Activated CD4-positive, alpha-beta T cell treated with anti-CD3 and anti-CD28 coated beads, Interleukin-2, amount 50 U/mL, for 1 hour (primary cell): ENCODE results near the gene MYO3B.
"Not testable (repeated sequence)": the region's sequence is repeated elsewhere in the genome, so short reads cannot be mapped to it uniquely, and the experiment has no call there.

Source experiments
- DNase-seq: peaks from one replicate; pipeline ENCODE4 v3.0.0-alpha.2; 2020

MYO3B gene

GRCh38 chr2:170212625-170213280 lies 34.8 kb downstream of the MYO3B start:
- no peak for DNase-seq

- not testable (repeated sequence) for DNase-seq
Observed at GRCh38 chr2:170213281-170213625, 35.3 kb downstream of the MYO3B start.

GRCh38 chr2:170213651-170214050 lies 35.7 kb downstream of the MYO3B start:
- DNase-seq, result no peak

- DNase-seq, result no peak
Observed at GRCh38 chr2:170214309-170214948, 36.5 kb downstream of the MYO3B start.

GRCh38 chr2:170215021-170215420 lies 37.1 kb downstream of the MYO3B start:
- DNase-seq, result no peak

- DNase-seq, result no peak
Observed at GRCh38 chr2:170216428-170216827, 38.5 kb downstream of the MYO3B start.

GRCh38 chr2:170216981-170217380 lies 39.0 kb downstream of the MYO3B start:
- no peak for DNase-seq

GRCh38 chr2:170217778-170218251 lies 39.9 kb downstream of the MYO3B start:
- DNase-seq, result no peak

GRCh38 chr2:170218456-170218855 lies 40.5 kb downstream of the MYO3B start:
- no peak for DNase-seq

- DNase-seq, result no peak
Observed at GRCh38 chr2:170218931-170219330, 41.0 kb downstream of the MYO3B start.

GRCh38 chr2:170221317-170222288 lies 43.7 kb downstream of the MYO3B start:
- no peak for DNase-seq

- DNase-seq, result no peak
Observed at GRCh38 chr2:170222298-170222697, 44.4 kb downstream of the MYO3B start.

GRCh38 chr2:170222842-170223241 lies 44.9 kb downstream of the MYO3B start:
- DNase-seq, result no peak

- DNase-seq, result no peak
Observed at GRCh38 chr2:170224692-170225294, 46.8 kb downstream of the MYO3B start.

- no peak for DNase-seq
Observed at GRCh38 chr2:170226216-170226615, 48.3 kb downstream of the MYO3B start.

GRCh38 chr2:170227507-170227947 lies 49.6 kb downstream of the MYO3B start:
- no peak for DNase-seq

- no peak for DNase-seq
Observed at GRCh38 chr2:170227951-170228350, 50.0 kb downstream of the MYO3B start.

- DNase-seq, result no peak
Observed at GRCh38 chr2:170228429-170228828, 50.5 kb downstream of the MYO3B start.

GRCh38 chr2:170229125-170229524 lies 51.2 kb downstream of the MYO3B start:
- DNase-seq, result no peak

- DNase-seq, result no peak
Observed at GRCh38 chr2:170229744-170230143, 51.8 kb downstream of the MYO3B start.

GRCh38 chr2:170235860-170236679 lies 58.1 kb downstream of the MYO3B start:
- DNase-seq, result no peak

- no peak for DNase-seq
Observed at GRCh38 chr2:170236680-170237047, 58.7 kb downstream of the MYO3B start.
